ENCODE results near the gene LYRM9. TPM values are rescaled to one million over a fixed set of nuclear protein-coding genes. Genes with fewer than 3 reads are reported as not detected.
"Not testable (repeated sequence)": the region's sequence is repeated elsewhere in the genome, so short reads cannot be mapped to it uniquely, and the experiment has no call there.

LYRM9 gene
- total RNA-seq, 2 experiments from 2014 or later, result 5.3 to 6.9 TPM

DNA sequence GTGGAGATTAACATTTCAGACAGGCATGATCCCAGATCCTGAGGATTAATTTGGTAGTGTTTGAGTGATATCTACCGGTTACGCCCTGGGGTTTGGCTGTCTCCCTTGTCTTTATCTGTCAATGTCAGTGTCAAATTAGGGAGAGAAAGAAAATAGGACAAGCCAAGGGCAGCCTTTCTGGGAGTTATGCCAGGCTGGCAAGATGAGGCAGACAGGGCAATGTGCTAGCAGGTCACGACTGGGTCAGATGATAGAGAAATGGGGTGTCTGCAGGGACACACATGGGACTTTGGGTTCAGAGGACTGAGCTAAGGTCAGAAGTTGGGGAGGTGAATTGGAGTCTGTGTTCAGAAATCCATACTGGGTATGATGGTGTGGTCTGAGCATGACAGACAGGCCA, 27.4 kb upstream of the LYRM9 start:
- Mint-ChIP-seq H3K36me3 (ENCODE audit: low read depth) (no peaks in the 10 kb centered on the region), H3K27ac (no peak overlapping the region), H3K9me3 (no peaks in the 10 kb centered on the region), H3K27me3 (ENCODE audit: low read depth) (no peaks in the 10 kb centered on the region), H3K4me1 (ENCODE audit: low read depth) (no peaks in the 10 kb centered on the region), H3K4me3 (no peak overlapping the region)
- intact Hi-C loops (cut with micrococcal nuclease), result no loop called here
- CTCF ChIA-PET, result no interaction called here
- DNase-seq, result no peak

DNA sequence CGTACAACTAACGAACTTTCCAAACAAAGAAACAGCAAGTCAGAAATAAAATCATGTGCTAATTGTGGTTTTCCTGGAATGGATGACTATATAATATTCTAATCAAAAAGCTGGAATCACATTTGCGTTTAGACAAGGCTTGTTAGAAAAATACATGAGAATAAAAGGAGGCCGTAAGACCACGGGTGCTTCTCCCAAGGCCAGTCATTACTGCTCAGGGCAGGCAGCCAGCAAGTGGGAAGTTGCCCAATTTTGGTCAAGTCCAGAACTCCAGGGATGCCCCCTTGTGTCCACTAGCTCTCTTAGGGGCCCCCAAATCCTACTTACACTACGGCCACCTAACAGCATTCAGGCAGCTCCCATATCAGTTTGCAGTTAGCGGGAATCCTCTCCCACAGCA, 25.9 kb upstream of the LYRM9 start:
- Mint-ChIP-seq H3K9me3 (no peaks in the 10 kb centered on the region), H3K36me3 (ENCODE audit: low read depth) (no peaks in the 10 kb centered on the region), H3K4me1 (ENCODE audit: low read depth) (no peaks in the 10 kb centered on the region), H3K27ac (no peak overlapping the region), H3K4me3 (no peak overlapping the region), H3K27me3 (ENCODE audit: low read depth) (no peaks in the 10 kb centered on the region)
- CTCF ChIA-PET, result interaction anchor here (0.7 kb wide), 1 partner anchor 9 kb away, joined by 3 read pairs; no protein-coding TSS in a partner anchor
- DNase-seq, result no peak
- intact Hi-C loops (cut with micrococcal nuclease), result loop anchor here (10.0 kb wide), 1 partner anchor 56 kb away; no protein-coding TSS in a partner anchor

DNA sequence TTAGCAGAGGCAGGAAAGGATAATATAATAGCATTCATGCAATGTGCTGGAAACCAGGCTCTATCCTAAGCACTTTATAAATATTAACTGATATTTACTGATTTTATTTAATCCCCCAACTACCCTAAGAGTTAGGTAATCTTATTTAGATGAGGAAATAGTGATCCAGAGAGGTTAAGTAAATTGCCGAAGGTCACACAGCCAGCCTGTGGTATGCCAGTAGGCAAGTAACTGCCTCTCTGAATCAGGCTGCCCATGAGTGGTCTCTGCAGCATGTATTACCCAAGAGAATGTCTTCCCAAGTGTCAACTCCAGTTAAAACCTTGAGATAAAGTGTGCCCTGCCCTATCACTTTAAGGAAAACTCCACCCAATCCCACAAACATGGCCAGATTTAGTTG, 25.3 kb upstream of the LYRM9 start:
- no peaks in the 10 kb centered on the region for H3K36me3 Mint-ChIP-seq (ENCODE audit: low read depth)
- H3K27ac Mint-ChIP-seq, result no peak overlapping the region
- CTCF ChIA-PET, result interaction anchor here (0.7 kb wide), 1 partner anchor 10 kb away, joined by 3 read pairs; no protein-coding TSS in a partner anchor
- no peak overlapping the region for H3K4me3 Mint-ChIP-seq
- DNase-seq, result no peak
- no peaks in the 10 kb centered on the region for H3K9me3 Mint-ChIP-seq
- intact Hi-C loops (cut with micrococcal nuclease), result loop anchor here (10.0 kb wide), 1 partner anchor 56 kb away; no protein-coding TSS in a partner anchor
- H3K27me3 Mint-ChIP-seq (ENCODE audit: low read depth), result peaks cover 2% of the 10 kb centered on the region
- H3K4me1 Mint-ChIP-seq (ENCODE audit: low read depth), result no peaks in the 10 kb centered on the region

DNA sequence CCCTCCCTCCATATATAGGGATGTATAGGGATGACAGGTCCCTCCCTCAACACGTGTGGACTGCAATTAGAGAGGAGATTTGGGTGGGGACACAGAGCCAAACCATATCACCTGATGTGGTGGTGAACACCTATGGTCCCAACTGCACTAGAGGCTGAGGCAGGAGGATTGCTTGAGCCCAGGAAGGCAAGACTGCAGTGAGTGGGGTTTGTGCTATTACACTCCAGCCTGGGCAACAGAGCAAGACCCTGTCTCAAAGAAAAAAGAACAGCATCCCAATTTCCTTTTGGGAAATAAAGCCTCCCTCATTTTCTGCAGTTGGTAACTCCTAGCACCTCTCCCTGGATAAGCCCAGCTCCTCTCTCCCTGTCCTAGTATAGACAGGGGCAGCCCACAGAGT, 23.8 kb upstream of the LYRM9 start:
- intact Hi-C loops (cut with micrococcal nuclease), result loop anchor here (10.0 kb wide), 1 partner anchor 58 kb away; no protein-coding TSS in a partner anchor
- Mint-ChIP-seq H3K9me3 (no peaks in the 10 kb centered on the region), H3K4me1 (ENCODE audit: low read depth) (no peaks in the 10 kb centered on the region), H3K36me3 (ENCODE audit: low read depth) (no peaks in the 10 kb centered on the region), H3K27me3 (ENCODE audit: low read depth) (peaks cover 2% of the 10 kb centered on the region), H3K27ac (no peak overlapping the region), H3K4me3 (no peak overlapping the region)
- no peak for DNase-seq
- CTCF ChIA-PET, result no interaction called here

DNA sequence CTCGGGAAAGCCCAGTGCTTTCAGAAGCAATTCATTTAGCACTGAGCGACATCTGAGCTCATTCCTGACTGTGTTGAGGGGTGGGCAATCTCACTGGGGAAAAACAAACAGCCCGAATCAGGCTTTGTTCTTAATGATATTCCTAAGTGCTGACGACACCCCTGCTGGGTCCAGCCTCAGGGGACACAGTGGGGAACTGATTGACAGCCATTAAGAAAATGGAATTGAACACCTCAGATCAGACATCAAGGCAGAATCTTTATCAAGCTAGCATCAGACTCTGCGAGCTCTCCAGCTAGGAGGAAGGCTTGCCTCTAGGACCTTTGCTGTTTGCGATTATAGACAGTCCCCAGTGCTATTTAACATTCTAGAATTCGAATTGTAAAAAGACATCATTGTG, 22.5 kb upstream of the LYRM9 start:
- peaks cover 2% of the 10 kb centered on the region for H3K27me3 Mint-ChIP-seq (ENCODE audit: low read depth)
- CTCF ChIA-PET, result no interaction called here
- no peaks in the 10 kb centered on the region for H3K4me1 Mint-ChIP-seq (ENCODE audit: low read depth)
- no peak overlapping the region for H3K4me3 Mint-ChIP-seq
- H3K9me3 Mint-ChIP-seq, result no peaks in the 10 kb centered on the region
- no peak overlapping the region for H3K27ac Mint-ChIP-seq
- intact Hi-C loops (cut with micrococcal nuclease), result loop anchor here (10.0 kb wide), 1 partner anchor 59 kb away; no protein-coding TSS in a partner anchor
- no peak for DNase-seq
- H3K36me3 Mint-ChIP-seq (ENCODE audit: low read depth), result no peaks in the 10 kb centered on the region

DNA sequence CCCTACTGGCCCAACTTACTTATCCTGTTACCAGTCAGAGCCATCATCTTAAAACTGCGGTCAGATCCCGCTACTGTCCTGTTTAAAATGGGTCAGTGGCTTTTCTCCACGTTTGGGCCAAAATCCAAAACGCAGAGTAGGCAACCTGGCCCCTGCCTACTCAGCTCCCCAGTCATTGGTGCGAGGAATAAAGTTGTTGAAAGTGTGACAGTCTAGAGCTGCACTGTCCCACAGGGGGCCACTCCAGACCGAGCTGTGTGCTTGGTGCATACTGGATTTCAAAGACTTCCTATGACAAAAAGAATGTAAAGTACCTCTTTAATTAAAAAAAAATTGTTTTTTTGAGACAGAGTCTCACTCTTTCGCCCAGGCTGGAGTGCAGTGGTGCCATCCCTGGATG, 21.2 kb upstream of the LYRM9 start:
- H3K4me3 Mint-ChIP-seq, result no peak overlapping the region
- H3K27me3 Mint-ChIP-seq (ENCODE audit: low read depth), result peaks cover 2% of the 10 kb centered on the region
- no peak overlapping the region for H3K27ac Mint-ChIP-seq
- CTCF ChIA-PET, result interaction anchor here (0.7 kb wide), 1 partner anchor 279 kb away, joined by 3 read pairs; no protein-coding TSS in a partner anchor
- DNase-seq, result no peak
- no peaks in the 10 kb centered on the region for H3K4me1 Mint-ChIP-seq (ENCODE audit: low read depth)
- intact Hi-C loops (cut with micrococcal nuclease), result loop anchor here (10.0 kb wide), 1 partner anchor 60 kb away; no protein-coding TSS in a partner anchor
- no peaks in the 10 kb centered on the region for H3K36me3 Mint-ChIP-seq (ENCODE audit: low read depth)
- no peaks in the 10 kb centered on the region for H3K9me3 Mint-ChIP-seq

DNA sequence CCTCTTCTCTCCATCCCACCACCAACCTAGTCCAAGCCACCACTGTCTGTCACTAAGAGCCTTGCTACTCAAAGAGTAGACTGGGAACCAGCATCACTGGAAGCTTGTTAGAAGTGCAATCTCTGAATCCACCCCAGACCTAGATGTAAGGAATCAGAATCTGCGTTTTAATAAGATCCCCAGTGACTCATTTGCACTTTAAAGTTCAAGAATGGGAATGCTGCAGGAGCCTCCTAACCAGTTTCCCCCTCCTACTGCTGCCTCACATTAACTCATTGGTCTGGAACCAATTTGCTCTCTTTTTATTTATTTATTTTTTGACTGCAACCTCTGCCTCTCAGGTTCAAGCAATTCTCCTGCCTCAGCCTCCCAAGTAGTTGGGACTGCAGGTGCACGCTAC, 19.8 kb upstream of the LYRM9 start:
- Mint-ChIP-seq H3K27me3 (ENCODE audit: low read depth) (peaks cover 2% of the 10 kb centered on the region), H3K27ac (no peak overlapping the region), H3K36me3 (ENCODE audit: low read depth) (no peaks in the 10 kb centered on the region), H3K4me1 (ENCODE audit: low read depth) (no peaks in the 10 kb centered on the region), H3K9me3 (no peaks in the 10 kb centered on the region), H3K4me3 (no peak overlapping the region)
- no peak for DNase-seq
- intact Hi-C loops (cut with micrococcal nuclease), result loop anchor here (10.0 kb wide), 1 partner anchor 62 kb away; no protein-coding TSS in a partner anchor
- CTCF ChIA-PET, result no interaction called here

DNA sequence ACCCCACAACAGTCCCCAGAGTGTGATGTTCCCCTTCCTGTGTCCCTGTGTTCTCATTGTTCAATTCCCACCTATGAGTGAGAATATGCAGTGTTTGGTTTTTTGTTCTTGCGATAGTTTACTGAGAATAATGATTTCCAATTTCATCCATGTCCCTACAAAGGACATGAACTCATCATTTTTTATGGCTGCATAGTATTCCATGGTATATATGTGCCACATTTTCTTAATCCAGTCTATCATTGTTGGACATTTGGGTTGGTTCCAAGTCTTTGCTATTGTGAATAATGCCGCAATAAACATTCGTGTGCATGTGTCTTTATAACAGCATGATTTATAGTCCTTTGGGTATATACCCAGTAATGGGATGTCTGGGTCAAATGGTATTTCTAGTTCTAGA, 19.1 kb upstream of the LYRM9 start:
- H3K9me3 Mint-ChIP-seq, result not testable (repeated sequence)

DNA sequence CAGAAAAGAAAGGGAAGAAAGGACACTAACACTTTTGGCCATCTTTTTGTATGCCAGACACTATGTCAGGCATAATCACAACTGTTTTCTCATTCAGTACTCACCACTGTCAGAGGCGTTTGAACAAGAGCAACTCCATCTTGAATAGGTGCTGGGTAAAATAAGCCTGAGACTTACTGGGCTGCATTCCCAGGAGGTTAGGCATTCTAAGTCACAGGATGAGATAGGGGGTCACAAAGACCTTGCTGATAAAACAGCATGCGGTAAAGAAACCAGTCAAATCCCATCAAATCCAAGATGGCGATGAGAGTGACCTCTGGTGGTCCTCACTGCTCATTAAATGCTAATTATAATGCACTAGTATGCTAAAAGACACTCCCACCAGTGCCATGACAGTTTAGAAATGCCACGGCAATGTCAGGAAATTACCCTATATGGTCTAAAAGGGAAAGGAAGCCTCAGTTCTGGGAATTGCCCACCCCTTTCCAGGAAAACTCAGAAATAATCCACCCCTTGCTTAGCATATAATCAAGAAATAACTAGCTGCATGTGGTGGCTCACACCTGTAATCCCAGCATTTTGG, 14.9 kb upstream of the LYRM9 start:
- Mint-ChIP-seq H3K4me1 (ENCODE audit: low read depth) (no peaks in the 10 kb centered on the region), H3K9me3 (no peaks in the 10 kb centered on the region), H3K27ac (no peak overlapping the region), H3K27me3 (ENCODE audit: low read depth) (peaks cover 7% of the 10 kb centered on the region), H3K4me3 (no peak overlapping the region), H3K36me3 (ENCODE audit: low read depth) (no peaks in the 10 kb centered on the region)
- DNase-seq, result no peak
- intact Hi-C loops (cut with micrococcal nuclease), result no loop called here
- CTCF ChIA-PET, result interaction anchor here (2.1 kb wide), 1 partner anchor 103 kb away, joined by 6 read pairs; no protein-coding TSS in a partner anchor

More for the DNA sequence above, 19.1 kb upstream of the LYRM9 start:
- H3K4me1 Mint-ChIP-seq (ENCODE audit: low read depth); H3K27me3 Mint-ChIP-seq (ENCODE audit: low read depth); H3K4me3 Mint-ChIP-seq; DNase-seq; H3K27ac Mint-ChIP-seq; CTCF ChIA-PET; H3K36me3 Mint-ChIP-seq (ENCODE audit: low read depth): not testable (repeated sequence)
- intact Hi-C loops (cut with micrococcal nuclease), result loop anchor here (10.0 kb wide), 1 partner anchor 63 kb away; no protein-coding TSS in a partner anchor

DNA sequence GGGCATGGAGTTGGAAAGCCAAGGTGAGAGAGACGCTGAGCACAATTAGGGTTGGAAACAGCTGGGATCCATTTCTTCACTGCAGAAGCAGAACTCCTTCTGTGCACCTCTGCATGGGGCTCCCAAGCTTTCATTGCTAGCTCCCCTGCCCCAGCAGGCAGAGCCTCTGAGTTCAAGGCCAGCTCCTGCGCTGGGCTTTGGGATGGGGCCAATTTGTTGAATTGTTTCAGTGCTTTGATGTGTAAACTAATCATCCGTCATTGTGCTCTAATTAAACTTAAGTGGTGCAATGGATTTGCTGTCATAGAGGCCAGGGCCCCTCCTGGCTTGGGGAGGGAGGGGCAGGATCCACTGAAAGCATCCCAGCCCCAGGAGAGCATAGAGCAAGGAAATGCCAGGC, 13.5 kb upstream of the LYRM9 start:
- CTCF ChIA-PET, result no interaction called here
- H3K27me3 Mint-ChIP-seq (ENCODE audit: low read depth), result peaks cover 7% of the 10 kb centered on the region
- H3K36me3 Mint-ChIP-seq (ENCODE audit: low read depth), result no peaks in the 10 kb centered on the region
- DNase-seq, result no peak
- no peaks in the 10 kb centered on the region for H3K9me3 Mint-ChIP-seq
- H3K27ac Mint-ChIP-seq, result no peak overlapping the region
- no peaks in the 10 kb centered on the region for H3K4me1 Mint-ChIP-seq (ENCODE audit: low read depth)
- no peak overlapping the region for H3K4me3 Mint-ChIP-seq
- intact Hi-C loops (cut with micrococcal nuclease), result no loop called here

DNA sequence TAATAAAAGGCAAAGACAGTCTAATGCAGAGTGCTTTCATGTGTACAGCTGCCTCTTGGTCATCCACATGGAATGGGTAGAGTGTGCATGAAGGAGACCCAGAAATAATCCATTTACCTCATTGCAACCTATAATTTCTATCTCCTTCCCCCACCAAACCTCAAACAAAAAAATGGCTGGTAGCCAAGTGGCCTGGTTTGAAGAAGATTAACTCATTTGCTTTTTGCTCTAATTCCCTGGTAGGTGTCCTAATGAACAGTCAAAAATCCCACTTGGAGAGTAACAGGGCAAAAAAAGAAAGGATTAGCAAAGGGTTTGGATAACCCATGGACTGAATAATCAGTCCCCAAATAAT, 13.0 kb upstream of the LYRM9 start:
- Mint-ChIP-seq H3K27me3 (ENCODE audit: low read depth) (peaks cover 7% of the 10 kb centered on the region), H3K27ac (no peak overlapping the region), H3K9me3 (no peaks in the 10 kb centered on the region), H3K36me3 (ENCODE audit: low read depth) (no peaks in the 10 kb centered on the region), H3K4me1 (ENCODE audit: low read depth) (no peaks in the 10 kb centered on the region), H3K4me3 (no peak overlapping the region)
- CTCF ChIA-PET, result no interaction called here
- intact Hi-C loops (cut with micrococcal nuclease), result no loop called here
- no peak for DNase-seq

DNA sequence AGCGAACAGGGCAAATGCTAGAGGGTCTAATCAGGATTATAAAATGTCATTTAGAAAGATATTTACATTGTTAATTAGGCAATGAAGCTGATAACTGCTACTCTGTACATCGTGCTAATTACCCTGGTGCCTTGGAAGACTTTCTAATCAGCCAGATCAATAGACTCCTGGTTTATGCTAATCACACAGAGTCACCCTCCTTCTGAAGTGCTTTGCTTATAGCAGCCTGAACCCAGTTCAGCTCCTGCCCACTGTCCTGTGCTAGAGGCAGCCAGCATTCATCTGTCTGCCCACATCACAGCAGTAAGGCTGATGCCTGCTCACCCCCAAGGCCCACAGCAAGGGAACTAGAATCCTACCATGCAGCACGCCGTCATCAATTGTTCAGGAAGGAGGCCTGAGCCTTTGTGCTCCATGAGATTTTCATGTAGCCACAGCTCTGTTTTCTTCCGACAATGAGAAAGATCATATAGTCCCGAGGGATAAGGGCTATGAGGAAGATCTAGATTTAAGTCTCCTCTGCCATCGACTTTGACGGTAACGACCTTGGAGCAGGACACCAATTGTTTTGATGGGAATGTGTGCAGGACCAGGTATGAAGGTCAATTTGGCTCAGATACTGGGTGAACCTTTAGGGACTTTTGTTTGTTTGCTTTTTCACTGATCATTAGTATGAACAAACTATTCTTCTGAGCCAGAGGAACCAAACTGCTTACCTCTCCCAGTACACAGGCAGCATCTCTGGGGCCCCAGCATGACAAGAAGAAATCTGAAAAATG, 12.5 kb upstream of the LYRM9 start:
- Mint-ChIP-seq H3K36me3 (ENCODE audit: low read depth) (no peaks in the 10 kb centered on the region), H3K9me3 (no peaks in the 10 kb centered on the region), H3K27ac (no peak overlapping the region), H3K4me1 (ENCODE audit: low read depth) (no peaks in the 10 kb centered on the region), H3K27me3 (ENCODE audit: low read depth) (peaks cover 7% of the 10 kb centered on the region), H3K4me3 (no peak overlapping the region)
- intact Hi-C loops (cut with micrococcal nuclease), result no loop called here
- no peak for DNase-seq
- CTCF ChIA-PET, result interaction anchor here (0.5 kb wide), 1 partner anchor 558 kb away, joined by 4 read pairs; no protein-coding TSS in a partner anchor

Data from activated naive CD4-positive, alpha-beta T cell treated with anti-CD3 and anti-CD28 coated beads for 36 hours (primary cell).